Suprapubic skin (tissue), 4 donors: ENCODE measurements around the gene ZKSCAN1.

Experiments
- CTCF ChIP-seq, 2 donors: fragments of 200-600 bp in 1 of 2; fragments of 450-650 bp in 1 of 2; sonication (generic) in 1 of 2; IDR thresholded peaks; one replicate each; pipeline ENCODE4 v1.5.1; 2016 to 2019; ENCODE audit warnings: antibody characterized with exemption in 2 of 2, mild to moderate bottlenecking in 1 of 2, moderate library complexity in 1 of 2
- EP300 ChIP-seq: sonication (generic); formaldehyde crosslinking; IDR thresholded peaks from one replicate; pipeline ENCODE4 v1.6.1; 2017; ENCODE audit warnings: antibody characterized with exemption
- POLR2A ChIP-seq, 2 donors: fragments of 450-650 bp; IDR thresholded peaks; one replicate each; pipeline ENCODE4 v1.6.1; 2017; ENCODE audit warnings: antibody characterized with exemption in 2 of 2, mild to moderate bottlenecking in 2 of 2, moderate library complexity in 2 of 2
- POLR2AphosphoS5 ChIP-seq, 3 donors: sonication (generic); formaldehyde crosslinking; IDR thresholded peaks; one replicate each; pipeline ENCODE4 v1.6.1; 2017; ENCODE audit warnings: antibody characterized with exemption in 3 of 3

GRCh38 chr7:99987846-99988245, 27.6 kb upstream of the ZKSCAN1 start:
- TF ChIP-seq POLR2A (IDR thresholded peaks at IDR 0.05) (no peak), CTCF (IDR thresholded peaks at IDR 0.05) (no peak), POLR2AphosphoS5 (IDR thresholded peaks at IDR 0.05) (no peak), EP300 (no peak)
